Stimulated activated CD8-positive, alpha-beta memory T cell treated with anti-CD3 and anti-CD28 coated beads, Interleukin-7, amount 100 ng/mL, for 24 hours (primary cell): ENCODE data around the gene SETD5.
A peak's percentile ranks its signal among the peaks of the same experiment; 100 is the strongest.

Experiments
- DNase-seq: peaks from one replicate; pipeline ENCODE4 v3.0.0-alpha.2; 2020; ENCODE audit warnings: low read depth

SETD5 gene

GRCh38 chr3:9388562-9389272 lies 8.7 kb upstream of the SETD5 start:
- DNase-seq, result no peak

- DNase-seq, result no peak
These were observed 7.0 kb upstream of the SETD5 start for GRCh38 chr3:9390265-9390888.

GRCh38 chr3:9392041-9392440 lies 5.4 kb upstream of the SETD5 start:
- no peak for DNase-seq

- DNase-seq, result no peak
These were observed 1.7 kb upstream of the SETD5 start for GRCh38 chr3:9395570-9396300.

- DNase-seq, result peak; percentile 59
These were observed 1.1 kb upstream of the SETD5 start for GRCh38 chr3:9396301-9396631.

GRCh38 chr3:9396632-9397331 lies 633 bp upstream of the SETD5 start:
- DNase-seq, result peak; percentile 96

GRCh38 chr3:9397906-9398699 lies 688 bp downstream of the SETD5 start:
- no peak for DNase-seq

- no peak for DNase-seq
These were observed 1.4 kb downstream of the SETD5 start for GRCh38 chr3:9398700-9399336.

- no peak for DNase-seq
These were observed 1.9 kb downstream of the SETD5 start for GRCh38 chr3:9399337-9399703.

GRCh38 chr3:9399746-9400145 lies 2.3 kb downstream of the SETD5 start:
- no peak for DNase-seq

- DNase-seq, result no peak
These were observed 3.2 kb downstream of the SETD5 start for GRCh38 chr3:9400616-9401015.

- DNase-seq, result no peak
These were observed 4.6 kb downstream of the SETD5 start for GRCh38 chr3:9401986-9402385.

- no peak for DNase-seq
These were observed 5.2 kb downstream of the SETD5 start for GRCh38 chr3:9402410-9403228.

GRCh38 chr3:9403463-9403862 lies 6.0 kb downstream of the SETD5 start:
- no peak for DNase-seq

GRCh38 chr3:9404680-9405079 lies 7.3 kb downstream of the SETD5 start:
- no peak for DNase-seq

- no peak for DNase-seq
These were observed 8.3 kb downstream of the SETD5 start for GRCh38 chr3:9405756-9406155.

GRCh38 chr3:9406856-9407626 lies 9.6 kb downstream of the SETD5 start:
- DNase-seq, result no peak

GRCh38 chr3:9408061-9408460 lies 10.6 kb downstream of the SETD5 start:
- DNase-seq, result no peak

GRCh38 chr3:9408546-9408945 lies 11.1 kb downstream of the SETD5 start:
- no peak for DNase-seq
